PC-3 (cell line): ENCODE results near the gene SRRM3. TPM values are rescaled to one million over a fixed set of nuclear protein-coding genes. Genes with fewer than 3 reads are reported as not detected.

Source experiments
- ATAC-seq: fragments of 200-7000 bp; cut with Tn5 transposase; 2 replicates; pipeline ENCODE4 v1.9.1; 2020; ENCODE audit warnings: mild to moderate bottlenecking, moderate library complexity
- BruUV-seq: library from RNA; stranded (reverse); fragments of 400-500 nt; replicated peaks from 2 replicates; lab custom pipeline; 2021; lab: Mats Ljungman, UMichigan
- CTCF ChIA-PET: fragments of 300-600 bp; sonication (Branson Sonifier 250); formaldehyde crosslinking; loops from one replicate; lab custom pipeline; 2022; ENCODE audit warnings: antibody characterized with exemption; lab: Charles Lee
- POLR2A ChIA-PET: fragments of 300-600 bp; sonication (Branson Sonifier 250); formaldehyde crosslinking; loops from one replicate; lab custom pipeline; 2022; ENCODE audit warnings: antibody characterized with exemption; ENCODE audit not compliant: unreplicated experiment; lab: Charles Lee
- DNase-seq: peaks from one replicate; pipeline ENCODE4 v3.0.0-alpha.2; 2015
- H2AFZ ChIP-seq: fragments of 300-600 bp; sonication (generic); 2 replicates; pipeline ENCODE4 v1.6.0; 2016; ENCODE audit warnings: antibody characterized with exemption, low read length
- H3F3A ChIP-seq: fragments of 300-600 bp; sonication (generic); one replicate; pipeline ENCODE4 v1.6.0; 2017; ENCODE audit warnings: antibody characterized with exemption, low read length, control low read depth, mild to moderate bottlenecking; ENCODE audit not compliant: unreplicated experiment
- H3K27ac ChIP-seq: fragments of 300-600 bp; sonication (generic); 2 replicates; pipeline ENCODE4 v1.5.1; 2016; ENCODE audit warnings: mild to moderate bottlenecking, low read length
- H3K27me3 ChIP-seq: fragments of 300-600 bp; sonication (generic); 2 replicates; pipeline ENCODE4 v1.6.1; 2016; ENCODE audit warnings: low read length, mixed read lengths
- H3K36me3 ChIP-seq: fragments of 300-600 bp; sonication (generic); 2 replicates; pipeline ENCODE4 v1.6.1; 2016; ENCODE audit warnings: low read depth, mixed run types, low read length, mixed read lengths
- H3K4me1 ChIP-seq: fragments of 300-600 bp; sonication (generic); 2 replicates; pipeline ENCODE4 v1.5.1; 2016; ENCODE audit warnings: low read length; ENCODE audit not compliant: insufficient read depth
- H3K4me2 ChIP-seq: fragments of 300-600 bp; sonication (generic); 2 replicates; pipeline ENCODE4 v1.6.0; 2016; ENCODE audit warnings: low read length
- H3K4me3 ChIP-seq: fragments of 300-600 bp; sonication (generic); 2 replicates; pipeline ENCODE4 v1.5.1; 2016; ENCODE audit warnings: mild to moderate bottlenecking, low read length, mixed read lengths
- H3K79me2 ChIP-seq: fragments of 300-600 bp; sonication (generic); 2 replicates; pipeline ENCODE4 v1.6.1; 2017; ENCODE audit warnings: low read length, mixed read lengths
- H3K9ac ChIP-seq: fragments of 300-600 bp; sonication (generic); 2 replicates; pipeline ENCODE4 v1.6.0; 2016; ENCODE audit warnings: mild to moderate bottlenecking, low read length
- H3K9me2 ChIP-seq: fragments of 300-600 bp; sonication (generic); replicated peaks from 2 replicates; pipeline ENCODE4 v1.6.1; 2016; ENCODE audit warnings: mixed run types, low read length, mixed read lengths
- H3K9me3 ChIP-seq: fragments of 300-600 bp; sonication (generic); 2 replicates; pipeline ENCODE4 v1.6.1; 2016; ENCODE audit warnings: low read length, mixed read lengths
- H4K20me1 ChIP-seq: fragments of 300-600 bp; sonication (generic); 2 replicates; pipeline ENCODE4 v1.6.1; 2016; ENCODE audit warnings: low read length, mixed read lengths
- EZH2 ChIP-seq: fragments of 300-600 bp; sonication (generic); IDR thresholded peaks from one replicate; pipeline ENCODE4 v1.6.1; 2017; ENCODE audit warnings: antibody characterized with exemption, mild to moderate bottlenecking, low read length; ENCODE audit not compliant: unreplicated experiment
- EZH2phosphoT487 ChIP-seq: fragments of 300-600 bp; sonication (generic); IDR thresholded peaks from 2 replicates; pipeline ENCODE4 v1.6.1; 2018; ENCODE audit warnings: mild to moderate bottlenecking, antibody characterized with exemption, low read length, borderline replicate concordance
- intact Hi-C: fragments of 100-400 bp; cut with micrococcal nuclease; formaldehyde crosslinking; loops from 2 replicates; pipeline ENCODE4 v1.9.0; 2023
- total RNA-seq: library from RNA; depleted of rRNA; stranded (reverse); fragments of >200 nt; gene quantifications from 2 replicates; pipeline ENCODE4 v1.2.3, GENCODE V29; 2014
- TF ChIP-seq, protein P1 (sequence below): fragments of 300-600 bp; sonication (generic); conservative IDR thresholded peaks from 2 replicates; pipeline ENCODE4 v1.5.1; 2017; ENCODE audit warnings: antibody characterized with exemption, low read depth, mild to moderate bottlenecking, low read length

Gene SRRM3
- total RNA-seq, 1 experiment from 2014 or later = 0.66 TPM

DNA sequence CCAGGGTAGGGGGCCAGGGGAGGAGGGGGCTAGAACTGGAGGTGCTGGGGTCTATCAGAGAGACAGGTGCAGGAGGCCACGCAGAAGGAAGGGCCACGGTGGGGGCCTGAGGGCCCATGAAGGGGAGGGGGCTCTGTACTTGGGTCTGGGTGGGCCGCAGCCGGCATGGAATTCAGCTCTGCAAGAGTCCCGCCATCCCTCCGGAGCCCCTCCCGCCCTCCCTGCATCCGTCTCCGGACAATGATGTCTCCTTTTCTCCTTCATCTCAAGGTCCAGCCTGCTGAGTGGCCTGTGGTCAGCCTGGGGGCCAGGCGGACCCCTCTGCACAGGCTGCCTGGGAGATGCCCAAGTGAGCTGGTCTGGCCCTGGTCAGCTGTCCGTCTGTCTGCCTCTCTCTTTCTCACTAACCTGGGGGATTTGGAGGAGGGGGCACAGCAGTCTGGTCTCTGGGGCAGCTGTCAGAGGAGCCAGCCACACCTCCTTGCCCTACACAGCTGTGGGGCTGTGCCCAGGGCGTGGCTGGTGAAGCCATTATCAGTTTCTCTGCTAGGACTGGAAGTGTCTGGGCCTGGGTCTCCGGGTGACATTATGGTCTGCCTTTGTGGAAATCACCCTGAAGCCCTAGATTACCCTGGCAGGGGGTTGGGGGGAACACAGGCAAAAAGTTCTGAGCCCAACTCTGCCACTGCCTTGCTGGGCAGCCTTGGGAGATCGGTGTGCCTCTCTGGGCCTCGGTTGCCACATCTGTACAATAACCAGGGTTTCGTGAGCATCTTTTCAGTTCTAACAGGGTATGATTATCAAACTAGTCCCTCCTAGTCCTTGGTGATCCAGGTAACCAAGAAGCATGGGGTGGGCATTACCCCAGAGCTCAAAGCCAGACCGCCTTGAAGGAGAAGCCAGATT, 81.8 kb downstream of the SRRM3 start:
- Histone ChIP-seq H3F3A (no peaks in the 10 kb centered on the region), H3K36me3 (no peaks in the 10 kb centered on the region), H3K27ac (no peak overlapping the region), H3K27me3 (peaks cover 14% of the 10 kb centered on the region), H2AFZ (no peak overlapping the region), H4K20me1 (no peaks in the 10 kb centered on the region), H3K4me2 (peak overlapping the region; percentile 70; the same call in 1 of the 2 replicates), H3K4me1 (no peaks in the 10 kb centered on the region), H3K79me2 (no peaks in the 10 kb centered on the region), H3K9ac (no peak overlapping the region), H3K9me2 (no peaks in the 10 kb centered on the region), H3K9me3 (no peaks in the 10 kb centered on the region), H3K4me3 (peak overlapping the region; percentile 55; the same call in 1 of the 2 replicates)
- no peak for ATAC-seq
- CTCF ChIA-PET = interaction anchor here (0.6 to 0.8 kb wide), 2 partner anchors 8 to 21 kb away, joined by 3 read pairs; no protein-coding TSS in a partner anchor
- intact Hi-C loops = no loop called here
- no TSS peak for BruUV-seq
- DNase-seq = no peak
- POLR2A ChIA-PET = no interaction called here
- TF ChIP-seq EZH2 (no peak), EZH2phosphoT487 (no peak)
- TF ChIP-seq, protein P1, sequence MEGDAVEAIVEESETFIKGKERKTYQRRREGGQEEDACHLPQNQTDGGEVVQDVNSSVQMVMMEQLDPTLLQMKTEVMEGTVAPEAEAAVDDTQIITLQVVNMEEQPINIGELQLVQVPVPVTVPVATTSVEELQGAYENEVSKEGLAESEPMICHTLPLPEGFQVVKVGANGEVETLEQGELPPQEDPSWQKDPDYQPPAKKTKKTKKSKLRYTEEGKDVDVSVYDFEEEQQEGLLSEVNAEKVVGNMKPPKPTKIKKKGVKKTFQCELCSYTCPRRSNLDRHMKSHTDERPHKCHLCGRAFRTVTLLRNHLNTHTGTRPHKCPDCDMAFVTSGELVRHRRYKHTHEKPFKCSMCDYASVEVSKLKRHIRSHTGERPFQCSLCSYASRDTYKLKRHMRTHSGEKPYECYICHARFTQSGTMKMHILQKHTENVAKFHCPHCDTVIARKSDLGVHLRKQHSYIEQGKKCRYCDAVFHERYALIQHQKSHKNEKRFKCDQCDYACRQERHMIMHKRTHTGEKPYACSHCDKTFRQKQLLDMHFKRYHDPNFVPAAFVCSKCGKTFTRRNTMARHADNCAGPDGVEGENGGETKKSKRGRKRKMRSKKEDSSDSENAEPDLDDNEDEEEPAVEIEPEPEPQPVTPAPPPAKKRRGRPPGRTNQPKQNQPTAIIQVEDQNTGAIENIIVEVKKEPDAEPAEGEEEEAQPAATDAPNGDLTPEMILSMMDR = no peak

DNA sequence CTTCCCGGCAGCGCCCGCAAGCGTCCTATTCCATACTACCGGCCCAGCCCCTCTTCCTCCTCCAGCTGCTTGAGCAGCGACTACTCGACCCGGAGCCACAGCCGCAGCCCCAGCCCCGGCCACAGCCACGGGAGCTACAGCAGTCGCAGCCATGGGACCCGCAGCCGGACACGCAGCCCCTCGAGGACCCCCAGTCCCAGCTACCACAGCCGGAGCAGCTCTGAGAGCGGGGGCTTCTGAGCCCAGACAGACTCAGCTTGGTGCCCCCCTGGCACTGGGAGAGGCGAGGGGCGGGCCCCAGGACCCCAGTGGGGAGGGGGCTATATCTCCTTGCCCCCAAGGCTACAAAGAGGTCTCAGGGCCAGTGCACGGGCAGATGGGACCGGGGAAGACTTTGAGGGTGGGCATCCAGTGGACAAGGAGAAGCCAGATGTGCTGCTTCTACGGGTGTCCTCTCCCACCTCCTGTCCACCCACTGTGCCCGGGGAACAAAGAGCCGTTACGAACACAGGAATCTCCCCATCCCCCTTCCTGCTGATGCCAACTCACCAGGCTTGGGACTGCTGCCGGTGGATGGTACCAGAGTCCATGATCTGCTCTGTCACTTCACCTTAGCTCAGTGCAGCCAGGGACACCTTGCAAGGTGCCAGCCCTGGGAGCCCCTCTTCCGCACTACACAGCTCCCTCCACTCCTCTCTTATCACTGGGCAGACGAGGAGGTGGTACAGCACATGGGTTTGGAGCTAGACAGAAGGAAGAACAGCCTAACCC, 84.1 kb downstream of the SRRM3 start:
- no peak for TF ChIP-seq EZH2phosphoT487
- no peak for TF ChIP-seq EZH2
- TF ChIP-seq, protein P1 = no peak
- Histone ChIP-seq H3K9ac (no peak overlapping the region), H3K4me2 (no peak overlapping the region), H3K79me2 (no peaks in the 10 kb centered on the region), H3K27me3 (peaks cover 13% of the 10 kb centered on the region), H3F3A (no peaks in the 10 kb centered on the region), H4K20me1 (no peaks in the 10 kb centered on the region), H3K4me3 (no peak overlapping the region), H3K4me1 (peaks cover under 1% of the 10 kb centered on the region), H3K9me2 (no peaks in the 10 kb centered on the region), H2AFZ (no peak overlapping the region), H3K9me3 (no peaks in the 10 kb centered on the region), H3K36me3 (no peaks in the 10 kb centered on the region), H3K27ac (no peak overlapping the region)
- DNase-seq = no peak
- BruUV-seq = no TSS peak
- intact Hi-C loops = no loop called here
- ChIA-PET POLR2A (no interaction called here), CTCF (no interaction called here)
- no peak for ATAC-seq
